SU-DHL-6 (cell line): ENCODE data around the gene ATP13A4.

Source experiments
- H2AFZ ChIP-seq: fragments of 200-600 bp; sonication (generic); 2 replicates; pipeline ENCODE4 v1.6.1; 2014; ENCODE audit warnings: low read depth, mild to moderate bottlenecking, moderate library complexity, mixed read lengths, antibody characterized with exemption, low read length; ENCODE audit not compliant: severe bottlenecking
- H3F3A ChIP-seq: fragments of 200-600 bp; shearing (Covaris generic); 2 replicates; pipeline ENCODE4 v1.6.0; 2016; ENCODE audit warnings: antibody characterized with exemption, mild to moderate bottlenecking; ENCODE audit not compliant: insufficient read depth
- H3K27ac ChIP-seq: fragments of 200-600 bp; sonication (generic); 2 replicates; pipeline ENCODE4 v1.5.1; 2016; ENCODE audit warnings: low read depth, mild to moderate bottlenecking, low read length, moderate library complexity, mixed read lengths
- H3K27me3 ChIP-seq: fragments of 200-600 bp; sonication (generic), shearing (Covaris generic); 2 replicates; pipeline ENCODE4 v1.6.0; 2014; ENCODE audit warnings: mild to moderate bottlenecking, low read length
- H3K36me3 ChIP-seq: fragments of 200-600 bp; sonication (generic); 2 replicates; pipeline ENCODE4 v1.6.1; 2014; ENCODE audit warnings: mild to moderate bottlenecking, low read length, mixed read lengths
- H3K4me2 ChIP-seq: fragments of 300-600, 200-600 bp; shearing (Covaris generic), sonication (generic); 2 replicates; pipeline ENCODE4 v1.6.0; 2014; ENCODE audit warnings: low read length, low read depth, mild to moderate bottlenecking; ENCODE audit not compliant: poor library complexity, severe bottlenecking
- H3K4me3 ChIP-seq: fragments of 200-600 bp; sonication (generic); 2 replicates; pipeline ENCODE4 v1.5.1; 2014; ENCODE audit warnings: antibody characterized with exemption, low read length, mild to moderate bottlenecking, mixed read lengths; ENCODE audit not compliant: insufficient read depth, poor library complexity, severe bottlenecking
- H3K79me2 ChIP-seq: fragments of 200-600 bp; sonication (generic); 2 replicates; pipeline ENCODE4 v1.6.1; 2014; ENCODE audit warnings: mild to moderate bottlenecking, low read length, moderate library complexity; ENCODE audit not compliant: insufficient read depth
- H3K9ac ChIP-seq: fragments of 200-600 bp; sonication (generic); 2 replicates; pipeline ENCODE4 v1.7.0; 2014; ENCODE audit warnings: mild to moderate bottlenecking, low read length
- H3K9me2 ChIP-seq: fragments of 200-600 bp; sonication (generic); replicated peaks from 2 replicates; pipeline ENCODE4 v1.6.1; 2014; ENCODE audit warnings: low read length; ENCODE audit not compliant: insufficient read depth
- H3K9me3 ChIP-seq: fragments of 200-600 bp; sonication (generic); 2 replicates; pipeline ENCODE4 v1.6.1; 2014; ENCODE audit warnings: low read length, mixed read lengths; ENCODE audit not compliant: insufficient read depth
- H4K20me1 ChIP-seq: fragments of 200-600 bp; sonication (generic); 2 replicates; pipeline ENCODE4 v1.6.1; 2014; ENCODE audit warnings: low read depth, mild to moderate bottlenecking, antibody characterized with exemption, low read length, moderate library complexity, mixed read lengths
- EZH2phosphoT487 ChIP-seq: fragments of 200-600 bp; sonication (generic), shearing (Covaris generic); conservative IDR thresholded peaks from 2 replicates; pipeline ENCODE4 v1.6.1; 2018; ENCODE audit warnings: mild to moderate bottlenecking, antibody characterized with exemption, low read length, moderate library complexity, mixed read lengths
- TF ChIP-seq, protein P1 (sequence below): fragments of 200-600 bp; sonication (generic); IDR thresholded peaks from one replicate; pipeline ENCODE4 v1.5.1; 2017; ENCODE audit warnings: antibody characterized with exemption, mild to moderate bottlenecking, low read length, moderate library complexity; ENCODE audit not compliant: insufficient read depth, poor library complexity, severe bottlenecking

ATP13A4 gene

DNA sequence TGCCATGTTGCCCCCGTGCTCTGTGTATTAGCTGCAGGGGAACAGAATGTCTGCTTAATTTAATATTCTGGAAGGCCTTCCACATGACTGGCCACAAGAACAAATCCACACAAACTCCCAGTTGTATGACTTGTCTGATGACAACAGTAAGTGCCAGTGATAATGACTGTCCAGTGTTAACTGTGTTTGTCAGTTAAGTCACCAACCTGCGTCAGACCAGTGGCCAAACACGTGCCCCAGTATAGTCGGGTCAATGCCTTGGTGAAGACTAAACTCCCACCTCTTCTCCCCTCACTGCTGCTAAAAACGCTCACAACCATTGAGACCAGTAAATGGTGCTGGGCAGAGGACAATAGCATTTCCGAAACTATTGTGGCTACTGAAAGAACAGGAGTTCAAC, 166.3 kb downstream of the ATP13A4 start:
- TF ChIP-seq, protein P1, sequence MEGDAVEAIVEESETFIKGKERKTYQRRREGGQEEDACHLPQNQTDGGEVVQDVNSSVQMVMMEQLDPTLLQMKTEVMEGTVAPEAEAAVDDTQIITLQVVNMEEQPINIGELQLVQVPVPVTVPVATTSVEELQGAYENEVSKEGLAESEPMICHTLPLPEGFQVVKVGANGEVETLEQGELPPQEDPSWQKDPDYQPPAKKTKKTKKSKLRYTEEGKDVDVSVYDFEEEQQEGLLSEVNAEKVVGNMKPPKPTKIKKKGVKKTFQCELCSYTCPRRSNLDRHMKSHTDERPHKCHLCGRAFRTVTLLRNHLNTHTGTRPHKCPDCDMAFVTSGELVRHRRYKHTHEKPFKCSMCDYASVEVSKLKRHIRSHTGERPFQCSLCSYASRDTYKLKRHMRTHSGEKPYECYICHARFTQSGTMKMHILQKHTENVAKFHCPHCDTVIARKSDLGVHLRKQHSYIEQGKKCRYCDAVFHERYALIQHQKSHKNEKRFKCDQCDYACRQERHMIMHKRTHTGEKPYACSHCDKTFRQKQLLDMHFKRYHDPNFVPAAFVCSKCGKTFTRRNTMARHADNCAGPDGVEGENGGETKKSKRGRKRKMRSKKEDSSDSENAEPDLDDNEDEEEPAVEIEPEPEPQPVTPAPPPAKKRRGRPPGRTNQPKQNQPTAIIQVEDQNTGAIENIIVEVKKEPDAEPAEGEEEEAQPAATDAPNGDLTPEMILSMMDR, result no peak
- no peak for TF ChIP-seq EZH2phosphoT487
- Histone ChIP-seq H4K20me1 (no peaks in the 10 kb centered on the region), H3K79me2 (no peaks in the 10 kb centered on the region), H3K4me2 (no peak overlapping the region), H3F3A (no peaks in the 10 kb centered on the region), H3K27me3 (no peaks in the 10 kb centered on the region; the same call in 1 of the 2 replicates), H3K9me2 (no peaks in the 10 kb centered on the region), H3K9ac (no peak overlapping the region), H3K36me3 (no peaks in the 10 kb centered on the region), H2AFZ (no peak overlapping the region), H3K4me3 (no peak overlapping the region), H3K9me3 (no peaks in the 10 kb centered on the region), H3K27ac (no peak overlapping the region)

DNA sequence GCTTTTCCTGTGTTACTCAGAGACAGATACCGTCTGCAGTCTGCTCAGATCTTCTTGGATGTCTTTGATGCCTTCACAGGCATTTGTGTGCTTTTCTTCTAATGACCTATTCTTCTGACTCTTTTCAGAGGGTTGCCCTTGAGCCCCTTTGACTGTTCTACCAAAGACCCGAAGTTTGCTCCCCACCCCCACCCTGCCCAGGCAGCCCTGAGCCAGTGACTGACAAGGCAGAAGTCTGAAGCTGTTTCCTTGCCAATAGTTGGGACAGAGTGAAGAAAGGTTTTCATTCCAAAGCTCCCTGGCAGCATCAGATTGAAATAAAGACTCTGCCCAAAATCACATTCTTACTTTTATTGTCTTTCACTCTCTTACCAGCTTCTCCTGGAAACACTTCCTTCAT, 167.1 kb downstream of the ATP13A4 start:
- TF ChIP-seq EZH2phosphoT487, result no peak
- TF ChIP-seq, protein P1, result no peak
- H3K79me2 ChIP-seq, result no peaks in the 10 kb centered on the region
- H3K9me2 ChIP-seq, result no peaks in the 10 kb centered on the region
- H4K20me1 ChIP-seq, result no peaks in the 10 kb centered on the region
- H2AFZ ChIP-seq, result no peak overlapping the region
- H3F3A ChIP-seq, result no peaks in the 10 kb centered on the region
- no peak overlapping the region for H3K9ac ChIP-seq
- H3K9me3 ChIP-seq, result no peaks in the 10 kb centered on the region
- H3K4me3 ChIP-seq, result no peak overlapping the region
- H3K4me2 ChIP-seq, result no peak overlapping the region
- no peaks in the 10 kb centered on the region; the same call in 1 of the 2 replicates for H3K27me3 ChIP-seq
- H3K27ac ChIP-seq, result no peak overlapping the region
- no peaks in the 10 kb centered on the region for H3K36me3 ChIP-seq

DNA sequence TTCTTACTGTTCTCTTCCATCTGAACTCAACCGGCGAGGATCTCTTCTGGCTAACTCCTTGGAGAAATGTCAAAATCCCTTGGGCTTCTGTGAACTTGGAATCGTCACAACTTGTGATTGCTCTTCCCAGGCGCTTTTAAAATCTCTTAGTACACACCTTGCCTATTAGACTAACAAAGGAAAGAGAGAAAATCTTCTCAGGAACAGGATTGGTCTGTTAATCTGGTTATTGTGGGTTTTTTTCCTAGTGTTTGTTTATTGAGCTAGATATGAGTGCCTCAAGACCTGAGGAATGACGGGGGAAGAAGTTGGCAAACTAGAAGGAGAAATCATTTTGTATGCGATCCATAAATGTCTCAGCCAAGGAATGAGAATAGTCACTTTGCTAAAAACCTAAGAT, 176.0 kb downstream of the ATP13A4 start, which contains the start of gene ATP13A5:
Gene ATP13A5, minus strand, starts transcription at position 48 of the 400 bp plus-strand sequence. Its CDS starts 28 bp downstream, at position 20.
- no peak for TF ChIP-seq EZH2phosphoT487
- TF ChIP-seq, protein P1, result no peak

More for the DNA sequence above, 176.0 kb downstream of the ATP13A4 start, which contains the start of gene ATP13A5:
- Histone ChIP-seq H3K4me3 (no peak within 1 kb of the TSS), H3K9me2 (no peaks in the 10 kb centered on the region), H3K79me2 (no peaks in the 10 kb centered on the region), H3K4me2 (no peak within 1 kb of the TSS), H2AFZ (no peak within 1 kb of the TSS), H3F3A (no peaks in the 10 kb centered on the region), H3K9ac (no peak within 1 kb of the TSS), H4K20me1 (no peaks in the 10 kb centered on the region), H3K27ac (no peak within 1 kb of the TSS), H3K27me3 (no peaks in the 10 kb centered on the region), H3K36me3 (no peaks in the 10 kb centered on the region), H3K9me3 (no peaks in the 10 kb centered on the region)
